Activated CD4-positive, alpha-beta T cell treated with anti-CD3 and anti-CD28 coated beads, Interleukin-2, amount 50 U/mL, for 16 hours (primary cell): ENCODE results near the gene ABHD8.
A peak's percentile ranks its signal among the peaks of the same experiment; 100 is the strongest.
"Not testable (repeated sequence)": the region's sequence is repeated elsewhere in the genome, so short reads cannot be mapped to it uniquely, and the experiment has no call there.

Experiments used
- DNase-seq: peaks from one replicate; pipeline ENCODE4 v3.0.0-alpha.2; 2020

The ABHD8 gene

DNA sequence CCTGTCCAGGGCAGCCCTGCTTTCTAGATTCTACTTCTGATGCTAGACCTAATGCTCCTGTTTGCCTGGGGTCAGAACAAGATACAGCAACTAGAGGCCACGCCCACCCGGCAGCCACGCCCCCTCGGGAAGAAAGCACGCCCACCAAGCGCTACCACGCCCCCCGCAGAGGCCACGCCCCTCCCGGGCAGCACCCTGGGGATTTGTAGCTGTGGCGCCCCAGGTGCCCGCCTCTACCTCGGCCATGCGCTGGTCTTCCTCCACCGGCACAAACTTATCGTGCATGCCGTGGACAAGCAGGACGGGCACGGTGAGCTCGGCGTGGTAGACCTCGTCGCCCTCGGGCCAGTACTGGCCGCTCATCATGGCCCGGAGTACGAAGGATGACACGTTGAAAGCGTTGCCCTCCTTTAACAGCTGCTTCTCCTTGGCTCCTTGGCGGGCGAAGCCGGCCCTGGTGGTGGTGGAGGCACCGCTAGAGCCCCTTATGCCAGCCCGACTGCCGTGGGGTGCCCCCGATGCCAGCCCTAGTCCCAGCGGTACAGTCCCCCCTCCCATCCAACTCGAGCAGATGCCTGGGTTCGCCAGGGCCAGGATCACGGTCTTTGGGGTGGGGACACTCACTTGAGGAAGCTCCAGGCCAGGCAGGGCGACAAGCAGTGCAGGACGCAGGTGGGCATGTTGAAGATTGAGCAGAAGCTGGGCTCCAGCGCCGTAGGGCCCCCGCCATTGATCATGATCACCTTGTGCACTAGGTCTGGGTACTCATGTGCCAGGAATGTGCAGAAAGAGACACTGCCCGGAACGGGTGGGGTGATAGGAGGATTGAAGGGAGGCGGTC is 9.0 kb downstream of the ABHD8 start:
- DNase-seq, result peak; percentile 69

DNA sequence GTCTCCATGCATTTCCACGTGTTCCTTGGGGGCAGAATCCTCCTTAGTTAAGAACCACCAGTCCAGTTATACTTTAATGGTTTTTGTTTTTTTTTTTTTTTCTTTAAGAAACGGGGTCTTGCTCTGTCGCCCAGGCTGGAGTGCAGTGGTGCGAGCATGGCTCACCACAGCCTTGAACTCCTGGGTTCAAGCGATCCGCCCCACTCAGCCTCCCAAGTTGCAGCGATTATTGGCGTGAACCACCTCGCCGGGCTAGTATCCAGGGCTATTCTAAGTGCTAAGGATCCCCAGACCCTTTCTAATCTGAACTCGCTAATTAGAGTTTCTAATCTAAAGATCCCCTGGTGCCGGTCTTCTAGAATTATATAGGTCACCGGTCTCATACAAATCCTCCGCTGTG is 9.6 kb downstream of the ABHD8 start:
- no peak for DNase-seq

DNA sequence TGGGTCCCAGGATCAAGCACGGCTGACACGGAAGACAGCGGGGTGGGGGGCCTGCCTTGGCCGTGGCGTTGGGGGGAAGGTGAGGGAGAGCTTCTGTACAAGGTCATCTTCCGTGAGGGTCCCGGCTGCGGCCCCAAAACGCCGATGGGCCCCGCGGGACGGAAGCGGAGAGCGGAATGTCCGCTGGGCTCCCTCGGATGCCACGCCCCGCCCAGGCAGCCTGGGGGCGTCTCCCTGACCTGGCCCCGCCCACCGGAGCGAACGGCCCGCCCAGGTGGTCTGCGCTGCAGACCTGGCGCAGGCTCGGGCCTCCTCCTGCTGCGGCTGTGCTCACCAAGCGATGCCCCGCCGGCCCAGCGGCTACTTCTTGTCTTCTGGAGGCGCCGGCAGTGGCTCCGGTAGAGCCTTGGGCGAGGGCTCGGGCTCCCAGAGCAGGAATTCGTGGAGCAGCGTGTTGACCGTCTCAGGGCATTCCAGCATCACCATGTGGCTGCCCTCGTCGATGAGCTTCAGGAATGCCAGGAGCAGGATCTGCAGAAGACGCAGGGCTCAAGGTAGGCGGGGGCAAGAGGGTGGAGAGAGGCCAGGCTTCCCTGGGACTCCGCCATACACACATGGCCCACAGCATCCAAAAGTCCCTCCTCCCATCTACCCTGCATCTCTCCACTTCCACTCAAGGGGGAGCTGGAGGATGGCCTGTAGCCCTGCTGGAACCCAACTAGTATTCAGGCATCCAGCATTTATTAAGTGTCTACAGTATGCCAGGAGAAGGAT is 10.7 kb downstream of the ABHD8 start:
- DNase-seq, result peak; percentile 87

DNA sequence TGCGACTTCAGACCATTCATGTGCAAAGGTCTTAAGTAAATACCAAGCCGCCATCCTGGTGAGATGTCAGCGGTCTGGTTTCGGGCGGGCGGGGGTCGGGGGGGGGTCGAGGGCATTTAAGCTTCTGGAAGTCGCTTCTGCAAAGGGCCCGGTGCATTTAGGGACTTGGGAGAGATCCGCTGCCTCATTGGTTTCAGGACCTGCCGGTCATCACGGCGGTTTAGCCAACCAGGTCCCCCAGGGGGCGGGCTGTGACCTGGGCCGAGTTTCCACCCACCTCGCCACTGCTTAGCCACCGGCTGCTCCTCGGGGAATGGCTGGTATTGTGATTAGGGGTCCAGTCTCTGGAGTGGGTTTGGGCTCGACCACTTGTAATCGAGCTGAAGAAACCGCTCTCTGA is 13.7 kb downstream of the ABHD8 start:
- DNase-seq, result peak; percentile 64

DNA sequence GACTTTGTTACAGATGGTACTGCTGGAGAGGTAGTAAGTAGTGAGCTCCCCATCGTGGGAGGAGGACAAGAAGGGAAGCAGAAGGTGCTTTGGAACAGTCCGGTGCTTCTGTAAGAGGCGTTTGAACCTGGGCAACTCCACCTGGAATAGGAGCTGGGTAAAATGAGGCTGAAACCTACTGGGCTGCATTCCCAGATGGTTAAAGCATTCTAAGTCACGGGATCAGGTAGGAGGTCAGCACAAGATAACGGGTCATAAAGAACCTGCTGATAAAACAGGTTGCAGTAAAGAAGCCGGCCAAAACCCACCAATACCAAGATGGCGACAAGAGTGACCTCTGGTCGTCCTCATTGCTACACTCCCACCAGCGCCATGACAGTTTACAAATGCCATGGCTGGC is 16.5 kb downstream of the ABHD8 start:
- DNase-seq, result no peak

DNA sequence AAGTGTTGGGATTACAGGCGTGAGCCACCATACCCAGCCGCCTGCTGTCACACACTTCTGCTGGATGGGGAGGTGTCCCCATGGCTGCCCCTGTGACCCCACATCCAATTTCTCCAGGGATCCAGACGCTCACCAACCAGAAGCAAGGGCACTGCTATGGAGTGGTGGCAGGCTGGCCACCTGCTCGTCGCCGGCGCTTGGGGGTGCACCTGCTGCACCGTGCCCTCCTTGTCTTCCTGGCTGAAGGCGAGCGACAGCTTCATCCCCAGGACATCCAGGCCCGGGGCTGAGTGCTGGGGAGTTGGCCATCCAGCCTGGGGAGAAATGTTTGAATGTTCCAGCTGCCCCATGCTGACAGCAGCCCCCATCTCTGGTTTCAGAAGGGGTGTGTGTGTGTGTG is 17.0 kb downstream of the ABHD8 start:
- DNase-seq, result no peak

DNA sequence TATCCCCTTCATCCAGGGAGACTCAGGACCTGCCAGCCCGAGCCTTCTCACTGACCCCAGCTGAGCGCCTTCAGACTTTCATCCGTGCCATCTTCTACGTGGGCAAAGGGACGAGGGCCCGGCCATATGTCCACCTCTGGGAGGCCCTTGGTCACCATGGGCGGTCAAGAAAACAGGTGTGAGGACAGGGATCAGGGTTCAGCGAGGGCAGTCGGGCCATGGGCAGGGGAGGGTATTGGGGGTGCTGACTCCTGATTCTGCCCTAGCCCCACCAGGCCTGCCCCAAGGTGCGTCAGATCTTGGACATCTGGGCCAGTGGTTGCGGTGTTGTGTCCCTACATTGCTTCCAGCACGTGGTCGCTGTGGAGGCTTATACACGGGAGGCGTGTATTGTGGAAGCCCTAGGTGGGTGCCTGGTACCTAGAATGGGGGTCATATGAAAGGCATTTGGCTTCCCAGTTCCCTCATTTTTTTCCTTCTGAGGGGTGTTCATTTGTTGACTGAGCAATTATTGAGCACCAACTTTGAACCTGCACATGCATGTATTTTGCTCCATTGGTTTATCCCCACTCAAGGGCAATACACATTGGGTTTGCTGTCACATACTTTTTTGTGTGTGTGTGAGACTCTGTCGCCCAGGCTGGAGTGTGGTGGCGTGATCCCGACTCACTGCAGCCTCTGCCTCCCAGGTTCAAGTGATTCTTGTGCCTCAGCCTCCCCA is 17.6 kb downstream of the ABHD8 start:
- no peak for DNase-seq

DNA sequence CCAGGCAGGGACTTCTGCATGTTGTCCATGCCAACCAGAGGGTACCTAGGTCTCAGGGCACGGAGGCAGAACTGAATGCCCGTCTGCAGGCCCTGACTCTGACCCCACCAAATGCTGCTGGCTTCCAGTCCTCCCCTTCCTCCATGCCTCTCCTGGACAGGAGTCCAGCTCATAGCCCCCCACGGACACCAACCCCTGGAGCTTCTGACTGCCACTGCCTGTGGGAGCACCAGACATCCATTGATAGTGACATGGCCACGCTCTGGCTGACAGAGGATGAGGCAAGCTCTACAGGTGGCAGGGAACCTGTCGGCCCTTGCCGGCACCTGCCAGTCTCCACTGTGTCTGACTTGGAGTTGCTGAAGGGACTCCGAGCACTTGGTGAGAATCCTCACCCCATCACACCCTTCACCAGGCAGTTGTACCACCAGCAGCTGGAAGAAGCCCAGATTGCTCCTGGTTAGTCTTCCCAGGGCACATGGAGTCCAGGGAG is 19.7 kb downstream of the ABHD8 start:
- no peak for DNase-seq

DNA sequence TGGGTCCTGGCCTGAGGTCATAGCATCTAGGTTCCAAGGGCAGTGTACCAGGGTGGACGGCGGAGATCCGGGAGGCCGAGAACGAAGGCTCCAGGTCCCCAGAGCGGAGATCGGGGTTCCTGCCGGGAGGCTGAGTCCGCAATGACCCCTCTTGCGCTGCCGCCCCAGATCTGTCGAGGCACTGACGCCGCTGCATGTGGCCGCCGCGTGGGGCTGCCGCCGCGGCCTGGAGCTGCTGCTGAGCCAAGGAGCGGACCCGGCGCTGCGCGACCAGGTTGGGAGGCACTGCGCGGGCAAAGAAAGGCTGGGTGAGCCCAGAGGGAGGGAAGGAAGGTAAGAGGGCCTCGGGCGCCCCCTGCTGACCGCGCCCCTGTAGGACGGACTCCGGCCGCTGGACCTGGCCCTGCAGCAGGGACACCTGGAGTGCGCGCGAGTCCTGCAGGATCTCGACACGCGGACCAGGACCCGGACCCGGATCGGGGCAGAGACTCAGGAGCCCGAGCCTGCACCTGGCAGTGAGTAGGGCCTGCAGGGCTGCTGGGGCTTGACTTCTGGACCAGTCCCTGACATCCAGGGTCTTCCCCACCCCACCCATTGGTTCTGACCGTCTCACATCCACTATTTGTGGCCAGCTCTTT is 20.6 kb downstream of the ABHD8 start:
- DNase-seq, result peak; percentile 84

DNA sequence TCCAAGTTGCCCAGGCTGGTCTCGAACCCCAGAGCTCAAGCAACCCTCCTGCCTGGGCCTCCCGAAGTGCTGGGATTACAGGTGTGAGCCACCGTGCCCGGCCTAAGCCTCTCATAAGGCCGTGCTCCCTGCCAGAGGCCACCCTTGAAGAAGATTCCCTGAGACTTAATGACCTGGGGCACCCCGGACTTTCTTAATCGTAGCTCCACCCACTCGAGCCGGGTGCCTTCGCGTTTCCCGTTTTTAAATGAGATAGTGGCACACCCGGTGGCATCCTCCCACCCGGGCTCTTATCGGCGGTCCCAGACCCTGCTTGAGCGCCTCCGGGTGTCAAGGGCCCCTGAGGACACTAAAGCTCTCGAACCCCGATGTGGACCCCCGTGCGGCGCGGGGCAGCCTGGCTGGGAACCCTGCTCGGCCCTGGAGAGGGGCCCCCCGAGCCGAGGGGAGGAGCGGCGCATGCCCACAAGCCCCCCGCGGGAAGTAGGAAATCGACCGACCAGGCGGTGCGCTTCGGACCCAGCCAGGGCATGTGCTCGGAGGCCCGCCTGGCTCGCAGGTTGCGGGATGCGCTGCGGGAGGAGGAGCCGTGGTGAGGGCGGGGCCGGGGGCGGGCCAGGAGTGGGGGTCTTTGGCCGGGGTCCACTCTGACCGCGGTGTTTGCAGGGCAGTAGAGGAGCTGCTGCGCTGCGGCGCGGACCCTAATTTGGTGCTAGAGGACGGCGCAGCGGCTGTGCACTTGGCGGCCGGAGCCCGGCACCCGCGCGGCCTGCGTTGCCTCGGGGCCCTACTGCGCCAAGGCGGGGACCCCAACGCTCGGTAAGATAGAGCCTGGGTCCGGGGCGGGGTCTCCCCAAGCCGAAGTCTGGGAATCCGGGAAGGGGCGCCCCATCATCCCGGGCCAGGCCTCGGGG is 21.6 kb downstream of the ABHD8 start, which contains the start of gene ANKLE1:
Gene ANKLE1, plus strand, starts transcription at position 511 of the 914 bp plus-strand sequence. Its CDS starts 20 bp downstream, at position 531.
- DNase-seq, result peak; percentile 41

DNA sequence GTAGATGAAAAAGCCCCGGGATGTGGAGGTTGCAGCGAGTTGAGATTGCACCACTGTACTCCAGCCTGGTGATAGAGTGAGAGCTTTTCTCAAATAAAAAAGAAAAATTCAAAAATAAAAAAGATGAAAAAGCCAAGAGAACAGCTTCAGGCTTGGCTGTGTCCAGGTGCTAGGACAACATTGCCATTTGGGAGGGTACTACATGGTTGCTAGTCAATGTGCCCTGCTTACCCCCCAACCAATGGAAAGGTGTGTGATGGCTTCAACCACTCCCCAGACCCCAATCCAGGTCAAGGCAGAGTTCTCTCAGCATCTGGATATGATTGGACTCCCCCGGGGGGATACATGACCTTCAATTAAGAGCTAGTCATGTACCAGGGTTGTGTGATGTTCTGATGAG is 23.8 kb downstream of the ABHD8 start:
- no peak for DNase-seq

DNA sequence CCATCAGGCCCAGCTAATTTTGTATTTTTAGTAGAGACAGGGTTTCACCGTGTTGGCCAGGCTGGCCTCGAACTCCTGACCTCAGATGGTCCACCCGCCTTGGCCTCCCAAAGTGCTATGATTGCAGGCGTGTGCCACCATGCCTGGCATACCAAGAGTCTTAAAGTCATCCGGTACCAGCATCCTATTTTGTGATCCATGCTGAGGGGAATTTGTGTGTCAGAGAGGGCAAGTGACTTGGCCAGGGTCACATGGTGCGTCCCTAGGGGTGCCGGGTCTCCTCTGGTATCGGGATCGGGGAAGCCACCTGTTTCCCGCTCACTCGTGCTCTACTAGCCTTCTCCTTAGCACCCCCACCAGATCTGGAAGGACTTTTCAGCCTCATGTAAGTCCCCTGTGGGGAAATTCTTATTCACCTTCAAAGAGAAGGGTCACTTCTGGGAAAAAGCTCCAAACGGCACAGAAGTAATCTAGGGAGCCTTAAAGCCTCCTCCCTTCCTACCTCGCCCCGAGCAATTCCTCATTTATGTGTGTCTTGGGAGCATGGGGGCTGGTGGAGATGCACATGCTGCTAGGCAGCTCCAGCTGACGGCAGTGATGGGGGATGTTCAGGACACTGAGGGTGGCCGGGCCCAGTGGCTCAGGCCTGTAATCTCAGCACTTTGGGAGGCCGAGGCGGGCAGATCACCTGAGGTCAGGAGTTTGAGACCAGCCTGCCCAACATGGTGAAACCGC is 27.6 kb downstream of the ABHD8 start:
- no peak for DNase-seq

DNA sequence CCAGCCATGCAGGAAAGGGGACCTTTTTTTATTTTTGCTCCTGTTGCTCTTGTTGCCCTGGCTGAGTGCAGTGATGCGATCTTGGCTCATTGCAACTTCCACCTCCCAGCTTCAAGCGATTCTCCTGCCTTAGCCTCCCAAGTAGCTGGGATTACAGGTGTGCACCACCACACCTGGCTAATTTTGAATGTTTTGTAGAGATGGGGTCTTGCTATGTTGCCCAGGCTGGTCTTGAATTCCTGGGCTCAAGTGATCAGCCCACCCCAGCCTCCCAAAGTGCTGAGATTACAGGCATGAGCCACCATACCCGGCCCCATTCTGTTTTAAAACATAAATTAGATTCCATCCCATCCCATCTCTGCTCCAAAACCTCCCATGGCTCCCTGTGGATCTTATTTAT is 28.3 kb downstream of the ABHD8 start:
- DNase-seq, result not testable (repeated sequence)

DNA sequence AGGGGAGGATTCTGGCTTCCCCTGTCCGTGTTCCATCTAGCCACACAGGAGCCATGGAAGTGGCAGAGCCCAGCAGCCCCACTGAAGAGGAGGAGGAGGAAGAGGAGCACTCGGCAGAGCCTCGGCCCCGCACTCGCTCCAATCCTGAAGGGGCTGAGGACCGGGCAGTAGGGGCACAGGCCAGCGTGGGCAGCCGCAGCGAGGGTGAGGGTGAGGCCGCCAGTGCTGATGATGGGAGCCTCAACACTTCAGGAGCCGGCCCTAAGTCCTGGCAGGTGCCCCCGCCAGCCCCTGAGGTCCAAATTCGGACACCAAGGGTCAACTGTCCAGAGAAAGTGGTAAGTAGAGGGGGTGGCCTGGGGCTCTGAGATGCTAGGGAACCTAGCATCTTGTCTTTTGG is 34.5 kb downstream of the ABHD8 start:
- no peak for DNase-seq

DNA sequence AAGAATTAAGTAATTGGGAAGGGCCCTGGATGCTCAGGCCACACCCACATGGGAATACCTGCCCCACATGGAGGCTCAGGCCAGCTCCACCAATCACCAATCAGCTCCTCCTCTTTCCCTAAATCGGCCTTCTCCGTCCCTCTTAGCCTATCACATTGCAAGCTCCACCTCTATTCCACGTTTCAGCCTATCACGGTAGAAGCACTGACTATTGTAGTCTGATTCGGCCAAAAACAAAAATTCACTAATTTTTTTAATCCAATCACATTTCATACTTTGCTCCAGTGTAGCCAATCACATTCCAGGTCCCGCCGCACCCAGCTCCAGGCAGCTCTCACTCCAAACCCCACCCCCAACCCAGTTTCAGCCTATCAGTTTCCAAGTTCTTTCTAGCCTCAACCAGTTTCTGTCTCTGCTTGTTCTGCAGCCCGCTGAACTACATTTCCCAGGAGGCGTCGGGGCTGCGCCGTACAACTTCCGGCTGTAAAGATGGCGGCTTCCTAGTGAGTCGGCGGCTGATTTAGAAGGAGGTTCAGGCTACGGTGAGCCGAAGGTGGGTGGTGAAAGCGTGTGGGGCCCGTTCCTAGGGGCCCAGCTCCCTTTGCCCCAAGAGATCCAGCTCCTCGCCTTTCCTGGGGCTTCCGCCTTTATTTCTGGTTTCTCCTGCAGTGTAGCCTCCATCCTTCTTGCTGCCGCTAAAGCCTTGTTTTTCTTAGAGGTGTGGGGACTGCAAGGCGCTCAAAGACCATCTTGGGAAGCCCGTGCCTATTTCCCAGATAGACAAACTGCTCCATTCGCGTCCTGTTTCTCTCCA is 36.0 kb downstream of the ABHD8 start, which contains the start of gene BABAM1:
Gene BABAM1, plus strand, starts transcription at position 469 of the 814 bp plus-strand sequence. CDS start 1,364 bp downstream, outside the sequence.
- peak; percentile 99 for DNase-seq

DNA sequence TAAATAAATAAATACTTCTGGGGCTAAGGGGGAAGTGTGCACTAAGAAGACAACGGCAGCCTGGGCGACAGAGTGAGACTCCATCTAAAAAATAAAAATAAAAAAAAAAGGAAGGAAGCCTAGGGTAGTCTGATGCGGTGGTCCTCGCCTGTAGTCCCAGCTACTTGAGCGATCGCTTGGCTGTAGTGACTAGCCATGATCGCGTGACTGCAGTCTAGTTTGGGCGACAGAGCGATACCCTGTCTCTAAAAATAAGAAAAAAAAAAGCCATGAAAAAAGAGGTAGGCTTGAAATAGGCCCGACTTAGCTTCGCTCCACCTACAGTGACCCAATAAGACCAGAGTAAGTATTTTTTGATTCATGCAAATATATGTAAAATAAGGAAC is 36.6 kb downstream of the ABHD8 start:
- DNase-seq, result no peak

DNA sequence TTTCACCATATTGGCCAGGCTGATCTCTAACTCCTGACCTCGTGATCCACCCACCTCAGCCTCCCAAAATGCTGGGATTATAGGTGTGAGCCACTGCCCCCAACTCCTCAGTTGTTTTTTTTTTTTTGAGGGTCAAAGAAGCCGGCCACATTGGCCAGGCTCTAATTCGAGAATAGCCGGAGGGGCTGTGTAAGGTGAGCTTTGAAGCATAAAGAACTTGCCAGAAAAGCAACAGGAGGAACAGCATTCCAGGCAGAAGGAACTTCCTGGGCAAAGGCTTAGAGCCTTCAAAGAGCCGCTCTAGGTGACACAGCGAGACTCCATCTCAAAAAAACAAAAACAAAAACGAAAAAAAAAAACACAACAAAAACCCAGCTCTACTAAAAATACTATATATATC is 37.2 kb downstream of the ABHD8 start:
- no peak for DNase-seq

DNA sequence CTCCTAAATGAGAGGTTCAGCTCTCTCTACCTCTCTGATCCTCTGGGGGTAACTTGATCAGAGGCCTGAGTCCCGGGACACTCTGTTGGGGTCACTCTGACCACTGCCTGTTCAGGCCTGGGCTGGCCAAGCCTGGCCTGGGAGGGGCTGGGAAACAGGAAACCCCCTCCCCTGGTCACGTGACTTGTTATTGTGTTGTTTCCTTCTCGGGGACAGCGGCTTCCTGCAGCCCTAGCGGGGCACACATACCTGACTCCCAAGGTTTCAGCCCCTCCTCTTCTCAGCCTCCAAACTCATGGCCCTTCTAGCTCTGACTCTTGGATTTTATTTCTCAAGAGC is 38.6 kb downstream of the ABHD8 start, which contains the start of gene USHBP1:
Gene USHBP1, minus strand, starts transcription at position 105 of the 339 bp plus-strand sequence. CDS start 446 bp downstream, outside the sequence.
- DNase-seq, result no peak

DNA sequence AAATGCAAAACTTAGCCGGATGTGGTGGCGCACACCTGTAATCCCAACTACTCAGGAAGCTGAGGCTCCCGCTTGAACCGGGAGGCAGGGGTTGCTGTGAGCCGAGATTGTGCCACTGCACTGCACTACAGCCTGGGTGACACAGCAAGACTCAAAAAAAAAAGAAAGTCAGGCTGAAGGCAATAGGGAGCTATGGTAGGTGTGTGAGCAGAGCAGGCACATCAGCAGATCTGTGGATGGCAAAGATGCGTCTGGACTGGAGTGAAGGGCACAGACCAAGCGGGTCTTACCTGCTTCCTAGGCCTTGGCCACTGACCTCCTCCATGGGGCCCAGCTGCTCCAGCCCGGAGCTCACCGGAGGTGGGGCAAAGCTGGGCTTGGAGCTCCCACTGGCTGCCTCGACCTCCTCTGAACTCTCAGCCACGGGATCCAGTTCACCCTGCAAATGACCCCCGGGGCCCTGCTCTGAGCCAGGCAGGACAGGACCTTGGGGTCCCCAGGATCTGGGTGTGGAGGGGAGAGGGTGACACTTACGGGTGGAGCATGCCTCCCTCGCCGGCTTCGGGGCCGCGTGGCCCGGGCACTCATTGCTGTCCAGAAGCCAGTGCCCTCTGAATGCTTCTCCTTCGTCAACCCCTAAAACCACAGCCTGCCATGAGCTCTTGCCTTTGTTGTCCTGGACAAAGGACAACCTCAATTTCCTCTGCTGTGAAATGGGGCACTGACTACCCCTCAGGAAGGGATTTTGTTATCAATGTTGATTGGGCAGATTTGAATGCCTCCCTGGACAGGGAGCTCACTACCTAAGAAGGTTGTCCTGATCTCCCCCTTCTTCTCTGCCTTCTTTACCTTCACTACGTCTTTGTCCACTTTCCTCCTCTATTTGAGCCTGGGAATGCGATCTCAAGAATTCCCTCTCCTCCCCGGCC is 39.2 kb downstream of the ABHD8 start:
- DNase-seq, result no peak
